ENCODE data around the gene VSX1.

Gene VSX1

DNA sequence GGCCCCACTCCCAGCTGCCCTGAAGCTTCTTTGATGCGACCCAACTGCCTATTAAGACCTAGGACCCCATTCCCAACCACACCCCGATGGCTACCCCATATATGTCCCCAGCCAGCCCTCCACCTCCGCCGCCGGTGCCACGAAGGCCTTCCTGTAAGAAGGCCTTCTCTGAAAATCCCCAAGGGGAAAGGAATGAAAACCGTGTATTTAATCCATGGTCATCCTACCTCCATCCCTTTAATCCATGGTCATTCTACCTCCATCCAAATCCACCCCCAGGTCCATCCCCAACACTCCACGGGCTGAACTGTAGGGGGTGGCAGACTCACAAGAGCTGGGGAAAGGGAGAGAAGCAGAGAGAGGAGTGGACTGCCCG lies 545 bp upstream of the VSX1 start:
- peaks cover 77% of the 10 kb centered on the region for H3K27me3 ChIP-seq (ENCODE audit: low read depth)
- in situ Hi-C loops (cut with MboI; ENCODE audit: low sequenced_read_pairs): no loop called here

DNA sequence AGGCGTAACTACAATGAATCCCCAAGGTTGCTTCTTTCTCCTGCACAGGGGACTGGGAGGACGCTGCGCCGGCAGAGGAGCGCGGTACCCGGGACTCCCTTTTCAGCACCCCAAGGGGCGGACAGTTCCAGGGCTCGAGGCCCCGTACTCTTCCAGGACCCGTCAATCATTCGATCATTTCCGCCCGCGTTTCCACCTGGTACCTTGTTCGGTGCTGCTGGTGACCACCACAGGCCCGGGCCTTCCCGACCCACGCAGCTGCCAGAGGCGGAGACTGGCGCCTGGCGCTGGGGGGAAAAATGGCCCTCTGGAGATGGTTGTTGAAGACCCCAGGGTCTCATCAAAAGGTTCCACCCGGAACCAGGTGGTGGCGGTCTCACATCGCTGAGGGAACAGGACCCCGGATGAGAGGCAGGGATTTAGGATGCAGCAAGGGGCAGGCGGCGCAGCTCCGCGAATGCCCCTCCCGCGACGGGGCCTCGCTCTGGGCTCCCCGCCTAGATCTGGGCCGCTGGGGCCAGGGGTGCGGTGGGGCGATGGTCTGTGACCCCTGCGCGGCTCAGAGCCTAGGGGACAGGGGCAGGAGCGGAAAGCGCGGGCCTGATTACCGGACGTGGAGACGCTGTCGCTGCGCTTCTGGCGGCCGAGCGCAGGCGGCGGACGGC lies 744 bp downstream of the VSX1 start:
- H3K36me3 ChIP-seq (replicated peaks): no peaks in the 10 kb centered on the region
- peak in 1 of 2 experiments; percentile 61 for DNase-seq (ENCODE audit: low spot score in 2 of 2)
- H3K9me3 ChIP-seq: no peaks in the 10 kb centered on the region
- H3K4me3 ChIP-seq: no peak overlapping the region
- in situ Hi-C loops (cut with MboI; ENCODE audit: low sequenced_read_pairs): no loop called here
- no peaks in the 10 kb centered on the region for H3K4me1 ChIP-seq
- H3K27me3 ChIP-seq (ENCODE audit: low read depth): peaks cover 84% of the 10 kb centered on the region

More for the DNA sequence above, 545 bp upstream of the VSX1 start:
- Histone ChIP-seq H3K36me3 (replicated peaks) (no peaks in the 10 kb centered on the region), H3K9me3 (no peaks in the 10 kb centered on the region), H3K4me1 (no peaks in the 10 kb centered on the region), H3K4me3 (no peak overlapping the region)
- no peak for DNase-seq (ENCODE audit: low spot score in 2 of 2)

DNA sequence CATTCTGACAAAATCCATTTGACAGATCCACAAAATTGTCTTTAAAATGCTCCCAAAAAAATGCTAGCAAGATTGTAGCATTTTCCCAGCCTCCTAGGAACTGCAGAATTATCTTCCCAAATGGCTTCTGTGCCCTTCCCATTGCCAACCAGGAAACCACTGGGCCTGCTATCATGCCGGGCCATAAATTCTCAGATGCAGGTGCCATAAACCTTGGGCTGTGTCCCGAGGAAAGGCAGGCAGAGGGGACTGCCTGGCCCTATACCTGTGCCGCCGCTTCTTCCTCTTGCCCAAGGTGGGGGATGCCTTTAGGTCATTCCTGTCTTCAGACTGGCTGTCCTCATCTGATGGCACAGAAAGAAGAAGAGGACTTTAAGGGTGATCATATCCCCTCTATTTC lies 2.8 kb downstream of the VSX1 start:
- Histone ChIP-seq H3K27me3 (ENCODE audit: low read depth) (peaks cover 83% of the 10 kb centered on the region), H3K4me3 (no peak overlapping the region), H3K4me1 (no peaks in the 10 kb centered on the region), H3K36me3 (replicated peaks) (no peaks in the 10 kb centered on the region), H3K9me3 (no peaks in the 10 kb centered on the region)
- no peak for DNase-seq (ENCODE audit: low spot score in 2 of 2)
- in situ Hi-C loops (cut with MboI; ENCODE audit: low sequenced_read_pairs): no loop called here

DNA sequence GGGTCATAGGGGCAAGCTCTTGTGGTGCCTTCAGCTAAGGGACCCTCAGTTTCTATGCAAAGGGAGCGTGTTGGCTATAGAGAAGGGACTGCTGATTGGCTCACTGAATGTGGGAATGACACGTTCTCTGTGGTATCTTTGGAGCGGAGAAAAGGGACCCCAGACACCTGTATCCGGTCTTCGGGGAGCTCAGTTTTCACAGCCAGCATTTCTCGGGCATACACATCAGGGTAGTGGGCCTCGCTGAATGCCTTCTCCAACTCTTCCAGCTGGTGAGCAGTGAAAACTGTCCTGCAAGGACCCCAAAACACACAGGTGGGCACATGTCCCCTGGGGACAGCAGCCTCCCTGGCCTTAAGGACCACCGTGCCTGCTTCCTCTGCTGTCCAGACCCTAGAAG lies 3.3 kb downstream of the VSX1 start:
- Histone ChIP-seq H3K36me3 (replicated peaks) (no peaks in the 10 kb centered on the region), H3K27me3 (ENCODE audit: low read depth) (peaks cover 78% of the 10 kb centered on the region), H3K4me3 (no peak overlapping the region), H3K9me3 (no peaks in the 10 kb centered on the region), H3K4me1 (no peaks in the 10 kb centered on the region)
- DNase-seq (ENCODE audit: low spot score in 2 of 2): no peak
- in situ Hi-C loops (cut with MboI; ENCODE audit: low sequenced_read_pairs): no loop called here

DNA sequence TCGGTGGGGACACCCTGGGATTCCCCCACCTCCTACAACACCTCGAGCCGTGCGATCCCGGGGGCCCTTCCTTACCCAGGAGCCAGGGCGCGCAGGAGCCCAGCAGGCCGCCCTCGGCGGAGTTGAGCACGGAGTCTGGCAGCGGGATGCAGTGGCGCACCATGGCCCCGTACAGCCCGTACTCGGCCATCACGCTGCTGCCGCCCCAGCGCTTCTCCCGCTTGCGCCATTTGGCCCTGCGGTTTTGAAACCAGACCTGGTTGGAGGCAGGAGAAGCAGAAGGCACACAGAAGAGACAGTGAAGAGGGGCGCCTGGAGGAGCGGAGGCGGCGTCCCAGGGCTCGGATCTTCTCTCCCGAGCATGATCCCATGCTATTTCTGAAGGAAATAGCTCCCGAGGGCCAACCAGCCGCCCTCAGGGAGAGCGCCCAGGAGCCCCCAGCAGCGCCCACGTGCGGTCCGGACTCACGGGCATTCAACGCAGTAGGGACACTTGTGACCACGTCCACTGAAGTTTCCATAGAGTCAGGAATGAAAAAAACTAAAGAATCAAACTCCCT lies 4.3 kb downstream of the VSX1 start:
- H3K27me3 ChIP-seq (ENCODE audit: low read depth): peaks cover 76% of the 10 kb centered on the region
- in situ Hi-C loops (cut with MboI; ENCODE audit: low sequenced_read_pairs): no loop called here
- no peaks in the 10 kb centered on the region for H3K9me3 ChIP-seq
- H3K4me3 ChIP-seq: no peak overlapping the region
- no peaks in the 10 kb centered on the region for H3K36me3 ChIP-seq (replicated peaks)
- DNase-seq (ENCODE audit: low spot score in 2 of 2): no peak
- H3K4me1 ChIP-seq: no peaks in the 10 kb centered on the region

DNA sequence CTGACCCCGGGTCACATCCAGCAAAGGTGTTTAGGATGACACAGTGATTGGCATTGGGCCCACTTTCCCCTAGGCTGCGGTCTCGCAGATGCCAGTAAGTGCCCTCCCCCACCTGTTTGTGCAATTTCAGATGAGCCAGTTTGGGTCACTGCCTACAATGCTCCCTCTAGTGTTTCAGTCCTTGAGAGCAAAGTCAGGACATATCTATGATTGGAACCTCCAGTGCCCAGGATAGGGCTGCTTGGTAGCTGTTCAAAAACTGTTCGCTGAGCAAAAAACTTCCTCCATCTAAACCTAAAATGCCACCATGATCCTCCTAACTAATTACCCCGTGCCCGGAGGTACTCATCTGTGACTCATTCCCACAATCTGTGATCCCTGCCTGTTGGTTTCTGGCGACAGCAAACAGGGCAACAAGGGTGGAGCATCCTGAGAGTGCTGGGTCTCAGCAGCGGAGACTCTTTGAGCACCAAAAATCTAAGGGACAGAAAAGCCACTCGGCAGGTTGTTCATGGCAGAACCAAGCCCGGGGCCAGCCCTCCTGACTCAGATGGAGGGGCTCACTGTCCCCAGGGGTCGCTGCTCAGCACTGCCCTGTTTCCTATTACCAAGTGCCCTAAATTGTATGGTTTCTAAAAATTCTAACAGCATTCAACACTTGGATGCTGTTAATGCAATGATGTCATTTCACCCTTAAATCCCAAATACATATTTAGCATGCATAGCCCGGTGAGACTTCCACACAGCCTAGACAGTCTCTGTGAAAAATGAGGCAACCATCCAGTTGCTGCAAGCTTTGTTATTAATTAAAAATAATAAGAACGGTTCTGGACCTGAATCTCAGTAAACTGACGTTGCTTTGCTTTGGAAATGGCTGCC lies 5.0 kb downstream of the VSX1 start:
- in situ Hi-C loops (cut with MboI; ENCODE audit: low sequenced_read_pairs): no loop called here
- Histone ChIP-seq H3K4me3 (no peak overlapping the region), H3K4me1 (no peaks in the 10 kb centered on the region), H3K27me3 (ENCODE audit: low read depth) (peaks cover 75% of the 10 kb centered on the region), H3K36me3 (replicated peaks) (no peaks in the 10 kb centered on the region), H3K9me3 (no peaks in the 10 kb centered on the region)
- no peak for DNase-seq (ENCODE audit: low spot score in 2 of 2)

DNA sequence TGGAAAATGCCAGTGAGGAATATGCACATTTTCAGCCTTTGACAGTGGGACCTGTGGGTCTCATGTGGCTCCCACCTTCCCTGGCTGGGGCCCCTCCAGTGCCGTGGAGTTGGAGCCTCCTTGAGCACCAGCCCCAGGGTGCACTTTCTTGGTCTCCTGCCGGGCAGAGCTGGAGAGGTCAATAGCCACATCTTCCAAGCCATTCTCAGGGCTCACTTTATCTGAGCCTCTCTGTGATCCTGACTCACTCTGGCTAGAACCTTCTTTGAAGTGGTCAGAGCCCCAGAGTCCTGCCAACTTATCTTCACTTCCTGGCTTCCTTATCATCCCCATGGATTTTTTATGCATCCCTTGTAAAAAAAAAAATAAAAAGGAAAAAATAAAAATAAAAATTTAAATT lies 5.7 kb downstream of the VSX1 start:
- Histone ChIP-seq H3K9me3 (no peaks in the 10 kb centered on the region), H3K27me3 (ENCODE audit: low read depth) (peaks cover 72% of the 10 kb centered on the region), H3K4me1 (no peaks in the 10 kb centered on the region), H3K4me3 (no peak overlapping the region), H3K36me3 (replicated peaks) (no peaks in the 10 kb centered on the region)
- in situ Hi-C loops (cut with MboI; ENCODE audit: low sequenced_read_pairs): no loop called here
- no peak for DNase-seq (ENCODE audit: low spot score in 2 of 2)

DNA sequence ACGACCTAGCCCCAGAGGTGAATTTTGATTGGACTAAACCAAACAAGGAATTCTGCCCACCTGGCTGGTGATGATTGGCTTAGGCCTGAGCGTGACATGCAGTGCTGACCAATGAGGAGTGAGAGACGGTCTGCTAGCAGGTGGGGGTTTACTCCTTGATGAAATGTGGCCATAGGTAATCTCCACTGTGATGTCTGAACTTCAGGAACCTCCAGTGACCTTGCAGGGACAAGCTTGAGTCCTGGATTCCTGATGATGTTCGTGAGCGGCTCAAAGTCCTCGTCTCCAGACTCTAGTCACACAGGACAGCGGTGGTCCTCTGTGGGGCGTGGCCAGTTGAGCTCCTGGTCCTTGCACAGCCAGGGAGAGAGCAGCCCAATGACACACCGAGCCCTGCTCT lies 8.4 kb downstream of the VSX1 start:
- Histone ChIP-seq H3K4me3 (no peak overlapping the region), H3K9me3 (no peaks in the 10 kb centered on the region), H3K27me3 (ENCODE audit: low read depth) (peaks cover 78% of the 10 kb centered on the region), H3K4me1 (no peaks in the 10 kb centered on the region), H3K36me3 (replicated peaks) (no peaks in the 10 kb centered on the region)
- no peak for DNase-seq (ENCODE audit: low spot score in 2 of 2)
- in situ Hi-C loops (cut with MboI; ENCODE audit: low sequenced_read_pairs): no loop called here

DNA sequence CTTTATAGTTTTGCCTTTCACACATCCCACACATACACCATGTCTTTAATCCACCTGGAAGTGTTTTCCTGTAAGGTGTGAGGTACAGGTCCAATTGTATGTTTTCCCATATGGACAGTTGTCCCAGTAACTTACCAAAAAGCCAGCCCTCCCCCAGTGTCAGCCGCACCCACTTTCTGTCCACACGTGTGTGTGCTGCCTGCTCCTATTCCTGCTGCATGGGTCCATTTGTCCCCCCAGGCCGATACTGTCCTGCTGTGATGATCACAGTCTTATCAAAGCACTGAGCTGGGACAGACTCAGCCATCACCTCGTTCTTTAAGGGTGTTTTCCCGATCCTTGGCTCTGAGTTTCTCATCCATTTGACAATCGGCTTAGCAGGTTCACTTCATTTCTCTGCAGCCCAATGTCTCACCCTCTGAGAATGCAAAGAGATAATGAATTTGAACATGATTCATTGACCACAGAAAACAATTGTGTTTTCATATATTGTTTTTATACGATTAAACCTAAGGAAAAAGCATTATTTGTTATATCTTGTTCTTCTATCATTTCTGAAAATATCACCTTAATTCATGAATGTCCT lies 9.6 kb downstream of the VSX1 start:
- Histone ChIP-seq H3K4me3 (no peak overlapping the region), H3K36me3 (replicated peaks) (no peaks in the 10 kb centered on the region), H3K27me3 (ENCODE audit: low read depth) (peaks cover 73% of the 10 kb centered on the region), H3K9me3 (no peaks in the 10 kb centered on the region), H3K4me1 (no peaks in the 10 kb centered on the region)
- in situ Hi-C loops (cut with MboI; ENCODE audit: low sequenced_read_pairs): no loop called here
- no peak for DNase-seq (ENCODE audit: low spot score in 2 of 2)

DNA sequence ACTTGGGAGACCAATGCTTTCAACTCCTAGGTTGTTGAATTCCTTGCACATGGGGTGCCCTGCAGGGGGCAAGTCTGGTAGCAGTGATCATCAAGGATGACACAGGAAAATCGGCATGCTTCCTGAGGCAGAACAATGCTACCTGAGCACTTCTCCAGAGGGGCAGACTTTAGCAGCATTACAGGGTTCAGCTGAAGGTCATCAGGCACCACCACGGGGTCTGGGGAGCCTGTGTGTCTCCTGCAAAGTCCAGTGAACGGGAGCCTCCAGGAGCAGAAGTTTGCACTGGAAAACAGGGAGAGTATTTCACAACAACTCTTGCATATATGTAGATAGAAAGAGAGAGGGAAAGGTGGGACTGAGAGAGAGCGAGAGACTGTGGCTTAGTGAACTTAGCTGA lies 10.2 kb downstream of the VSX1 start:
- Histone ChIP-seq H3K9me3 (no peaks in the 10 kb centered on the region), H3K36me3 (replicated peaks) (no peaks in the 10 kb centered on the region), H3K4me1 (no peaks in the 10 kb centered on the region), H3K27me3 (ENCODE audit: low read depth) (peaks cover 69% of the 10 kb centered on the region), H3K4me3 (no peak overlapping the region)
- in situ Hi-C loops (cut with MboI; ENCODE audit: low sequenced_read_pairs): no loop called here
- no peak for DNase-seq (ENCODE audit: low spot score in 2 of 2)

DNA sequence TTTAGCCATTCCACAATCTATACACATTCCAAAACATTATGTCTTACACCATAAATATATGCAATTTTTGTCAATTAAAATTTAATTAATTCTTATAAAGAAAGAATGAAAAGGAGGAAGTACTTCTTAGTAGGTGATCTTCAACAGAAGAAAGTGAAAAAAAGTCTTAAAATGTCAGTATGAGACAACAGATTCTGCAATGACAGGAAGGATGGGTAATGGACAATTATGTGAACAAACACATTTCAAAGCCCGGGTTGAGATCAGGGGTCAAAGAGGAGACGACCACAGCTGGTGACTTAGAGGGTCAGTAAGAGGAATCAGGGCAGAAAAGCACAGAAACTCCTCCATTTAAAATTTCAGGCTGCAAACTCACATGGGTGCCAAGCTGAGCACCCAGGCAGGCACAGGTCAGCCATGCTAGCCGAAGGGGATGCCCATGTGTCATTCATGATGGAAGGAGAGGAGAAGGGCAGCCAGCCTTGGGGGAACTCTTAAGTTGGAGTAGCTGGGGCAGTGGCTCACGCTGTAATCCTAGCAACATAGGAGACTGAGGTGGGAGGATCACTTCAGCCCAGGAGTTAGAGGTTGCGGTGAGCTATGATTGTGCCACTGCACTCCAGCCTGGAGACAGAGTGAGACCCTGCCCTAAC lies 11.0 kb downstream of the VSX1 start:
- in situ Hi-C loops (cut with MboI; ENCODE audit: low sequenced_read_pairs): no loop called here
- no peaks in the 10 kb centered on the region for H3K9me3 ChIP-seq
- H3K4me1 ChIP-seq: no peaks in the 10 kb centered on the region; the same call in 1 of the 2 replicates
- DNase-seq (ENCODE audit: low spot score in 2 of 2): no peak
- no peaks in the 10 kb centered on the region for H3K36me3 ChIP-seq (replicated peaks)
- no peak overlapping the region for H3K4me3 ChIP-seq
- H3K27me3 ChIP-seq (ENCODE audit: low read depth): peaks cover 63% of the 10 kb centered on the region

DNA sequence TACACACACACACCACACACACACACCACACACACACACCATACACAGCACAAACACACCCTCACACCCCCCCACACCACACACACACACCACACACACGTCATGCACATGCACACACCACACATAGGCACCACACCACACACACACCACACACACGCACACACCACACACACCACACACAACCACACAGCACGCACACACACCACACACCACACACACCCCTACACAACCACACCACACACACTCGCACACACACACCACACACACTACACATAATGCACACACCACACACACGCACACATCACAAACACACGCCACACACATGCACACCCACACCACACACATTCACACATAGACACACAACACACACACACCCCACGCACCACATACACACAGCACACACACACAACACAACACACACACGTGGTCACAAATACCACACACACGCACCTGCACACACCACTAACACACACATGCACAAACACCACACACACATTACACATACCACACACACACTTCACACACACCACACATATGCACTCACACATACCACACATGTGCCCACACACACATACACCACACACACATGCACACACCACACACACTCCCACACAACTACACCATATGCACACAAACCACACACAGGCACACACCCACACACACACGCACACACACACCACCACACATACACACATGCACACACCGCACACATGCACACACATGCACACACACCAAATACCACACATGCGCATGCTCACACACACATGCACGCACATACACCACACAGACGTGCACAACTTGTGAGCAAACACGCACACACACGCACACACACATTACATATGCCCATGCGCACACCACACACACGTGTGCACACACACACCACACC lies 14.6 kb downstream of the VSX1 start:
- Histone ChIP-seq H3K4me1 (no peaks in the 10 kb centered on the region; the same call in 1 of the 2 replicates), H3K27me3 (ENCODE audit: low read depth) (peaks cover 41% of the 10 kb centered on the region), H3K36me3 (replicated peaks) (no peaks in the 10 kb centered on the region), H3K4me3 (no peak overlapping the region), H3K9me3 (no peaks in the 10 kb centered on the region)
- in situ Hi-C loops (cut with MboI; ENCODE audit: low sequenced_read_pairs): no loop called here
- DNase-seq (ENCODE audit: low spot score in 2 of 2): no peak

DNA sequence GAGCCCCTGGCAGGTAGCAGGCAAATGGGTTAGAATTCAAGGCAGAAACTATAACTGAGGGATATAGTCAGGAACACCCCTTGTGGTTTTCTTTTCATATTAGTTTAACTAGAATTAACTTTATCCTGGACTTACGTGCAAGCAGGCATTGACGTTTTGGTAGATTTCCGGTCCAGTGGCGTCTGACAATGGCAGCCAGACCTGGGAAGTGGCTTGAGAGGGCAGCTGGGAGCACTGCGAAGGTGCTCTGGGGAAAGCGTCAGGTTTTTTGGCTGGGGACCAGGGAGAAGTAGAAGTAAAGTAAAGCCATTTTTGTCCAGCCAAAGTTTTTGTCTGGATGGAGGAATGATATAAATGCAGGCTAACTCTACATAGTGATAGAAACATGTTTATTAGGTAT lies 15.6 kb downstream of the VSX1 start:
- Histone ChIP-seq H3K4me3 (no peak overlapping the region), H3K36me3 (replicated peaks) (no peaks in the 10 kb centered on the region), H3K4me1 (no peaks in the 10 kb centered on the region; the same call in 1 of the 2 replicates), H3K9me3 (no peaks in the 10 kb centered on the region), H3K27me3 (ENCODE audit: low read depth) (peaks cover 41% of the 10 kb centered on the region)
- in situ Hi-C loops (cut with MboI; ENCODE audit: low sequenced_read_pairs): no loop called here
- DNase-seq (ENCODE audit: low spot score in 2 of 2): no peak
